HEK293 (cell line): Measurements from ENCODE around the gene SMC6.

Source experiments
- CTCF ChIA-PET: fragments of 350-600 bp; formaldehyde crosslinking; extraction: SDS; loops from one replicate; lab custom pipeline; 2021; ENCODE audit warnings: antibody characterized with exemption; lab: Yijun Ruan, JAX
- POLR2A ChIA-PET: fragments of 300-600 bp; formaldehyde crosslinking; extraction: SDS; loops from one replicate; lab custom pipeline; 2020; ENCODE audit warnings: antibody characterized with exemption, inconsistent platforms; lab: Yijun Ruan, JAX
- H3K27ac ChIP-seq: fragments of 200-500 bp; sonication (Bioruptor generic); 2 replicates; pipeline ENCODE4 v1.5.1; 2014; ENCODE audit warnings: low read depth, low read length, control low read depth, inconsistent platforms; ENCODE audit errors: extremely low read depth
- H3K36me3 ChIP-seq, 2 experiments: fragments of 200-500 bp in 1 of 2; sonication (Bioruptor generic) in 1 of 2; 1 replicate in 1 of 2; 2 replicates in 1 of 2; pipeline ENCODE4 v1.5.1; 2014 to 2017; ENCODE audit warnings: inconsistent platforms in 2 of 2, low read length in 2 of 2; ENCODE audit not compliant: control insufficient read depth in 2 of 2, insufficient read depth in 1 of 2
- H3K4me1 ChIP-seq: fragments of 200-500 bp; sonication (Bioruptor generic); 2 replicates; pipeline ENCODE4 v1.5.1; 2014; ENCODE audit warnings: mild to moderate bottlenecking, low read length, inconsistent platforms; ENCODE audit not compliant: control insufficient read depth, insufficient read depth
- H3K4me3 ChIP-seq: 2 replicates; pipeline ENCODE4 v1.5.1; 2011; ENCODE audit warnings: low read depth, mild to moderate bottlenecking, control low read depth, low read length, moderate library complexity
- H3K9me3 ChIP-seq: fragments of 200-500 bp; sonication (Bioruptor generic); 2 replicates; pipeline ENCODE4 v1.5.1; 2014; ENCODE audit warnings: low read depth, low read length, inconsistent platforms; ENCODE audit not compliant: control insufficient read depth, insufficient read depth
- BCL11B ChIP-seq: fragments of 450-650 bp; formaldehyde crosslinking; IDR thresholded peaks from 2 replicates; pipeline ENCODE4 v1.5.1; 2016; ENCODE audit warnings: low read depth, missing biosample characterization, missing genetic modification characterization
- CTCF ChIP-seq: fragments of 450-650 bp; formaldehyde crosslinking; IDR thresholded peaks from 2 replicates; pipeline ENCODE4 v1.5.1; 2016; ENCODE audit warnings: missing biosample characterization, missing genetic modification characterization
- GLIS1 ChIP-seq: fragments of 450-650 bp; formaldehyde crosslinking; IDR thresholded peaks from 2 replicates; pipeline ENCODE4 v1.5.1; 2016; ENCODE audit warnings: missing biosample characterization, missing genetic modification characterization
- SCRT1 ChIP-seq: fragments of 450-650 bp; formaldehyde crosslinking; IDR thresholded peaks from 2 replicates; pipeline ENCODE4 v1.5.1; 2016; ENCODE audit warnings: missing biosample characterization, missing genetic modification characterization, borderline replicate concordance
- SETDB1 ChIP-seq: IDR thresholded peaks from one replicate; pipeline ENCODE4 v1.6.1; 2017; ENCODE audit warnings: mild to moderate bottlenecking, low read length, moderate library complexity, mixed read lengths; ENCODE audit not compliant: insufficient read length
- SP7 ChIP-seq: fragments of 450-650 bp; formaldehyde crosslinking; IDR thresholded peaks from 2 replicates; pipeline ENCODE4 v1.5.1; 2016; ENCODE audit warnings: missing biosample characterization, missing genetic modification characterization
- ZBTB21 ChIP-seq: fragments of 450-650 bp; formaldehyde crosslinking; IDR thresholded peaks from 2 replicates; pipeline ENCODE4 v1.5.1; 2017; ENCODE audit warnings: missing biosample characterization, missing genetic modification characterization
- ZFHX2 ChIP-seq: fragments of 450-650 bp; formaldehyde crosslinking; conservative IDR thresholded peaks from 2 replicates; pipeline ENCODE4 v1.5.1; 2016; ENCODE audit warnings: missing biosample characterization, missing genetic modification characterization
- ZFP37 ChIP-seq: fragments of 450-650 bp; formaldehyde crosslinking; IDR thresholded peaks from 2 replicates; pipeline ENCODE4 v1.5.1; 2016; ENCODE audit warnings: missing biosample characterization, missing genetic modification characterization
- ZFP69B ChIP-seq: fragments of 450-650 bp; formaldehyde crosslinking; IDR thresholded peaks from 2 replicates; pipeline ENCODE4 v1.5.1; 2016; ENCODE audit warnings: missing biosample characterization, missing genetic modification characterization
- ZNF114 ChIP-seq: fragments of 450-650 bp; formaldehyde crosslinking; IDR thresholded peaks from 2 replicates; pipeline ENCODE4 v1.5.0; 2017; ENCODE audit warnings: missing biosample characterization, missing genetic modification characterization
- ZNF148 ChIP-seq: fragments of 450-650 bp; formaldehyde crosslinking; IDR thresholded peaks from 2 replicates; pipeline ENCODE4 v1.5.0; 2017; ENCODE audit warnings: missing biosample characterization, missing genetic modification characterization, borderline replicate concordance
- ZNF19 ChIP-seq: fragments of 450-650 bp; formaldehyde crosslinking; IDR thresholded peaks from 2 replicates; pipeline ENCODE4; 2016; ENCODE audit warnings: missing biosample characterization, missing genetic modification characterization, low read depth
- ZNF248 ChIP-seq: fragments of 450-650 bp; formaldehyde crosslinking; IDR thresholded peaks from 2 replicates; pipeline ENCODE4 v1.5.1; 2017; ENCODE audit warnings: missing biosample characterization, missing genetic modification characterization
- ZNF560 ChIP-seq: fragments of 450-650 bp; formaldehyde crosslinking; IDR thresholded peaks from 2 replicates; pipeline ENCODE4 v1.5.1; 2017; ENCODE audit warnings: missing biosample characterization, missing genetic modification characterization, borderline replicate concordance
- ZNF571 ChIP-seq: fragments of 450-650 bp; formaldehyde crosslinking; IDR thresholded peaks from 2 replicates; pipeline ENCODE4 v1.5.0; 2017; ENCODE audit warnings: missing biosample characterization, missing genetic modification characterization
- ZNF623 ChIP-seq: fragments of 450-650 bp; formaldehyde crosslinking; IDR thresholded peaks from 2 replicates; pipeline ENCODE4 v1.5.1; 2016; ENCODE audit warnings: missing biosample characterization, missing genetic modification characterization
- ZNF776 ChIP-seq: fragments of 450-650 bp; formaldehyde crosslinking; IDR thresholded peaks from 2 replicates; pipeline ENCODE4 v1.5.0; 2017; ENCODE audit warnings: missing biosample characterization, missing genetic modification characterization, borderline replicate concordance
- ZNF791 ChIP-seq: fragments of 450-650 bp; formaldehyde crosslinking; IDR thresholded peaks from 2 replicates; pipeline ENCODE4 v1.5.1; 2016; ENCODE audit warnings: missing biosample characterization, missing genetic modification characterization
- ZNF830 ChIP-seq: fragments of 450-650 bp; IDR thresholded peaks from 2 replicates; pipeline ENCODE4 v1.5.0; 2018; ENCODE audit warnings: missing biosample characterization, missing genetic modification characterization, low read depth, mild to moderate bottlenecking, moderate library complexity
- ZNF837 ChIP-seq: fragments of 450-650 bp; formaldehyde crosslinking; IDR thresholded peaks from 2 replicates; pipeline ENCODE4 v1.5.1; 2016; ENCODE audit warnings: missing biosample characterization, missing genetic modification characterization
- ZNF843 ChIP-seq: fragments of 450-650 bp; formaldehyde crosslinking; IDR thresholded peaks from 2 replicates; pipeline ENCODE4 v1.5.1; 2016; ENCODE audit warnings: missing biosample characterization, missing genetic modification characterization
- ZXDB ChIP-seq: fragments of 450-650 bp; formaldehyde crosslinking; IDR thresholded peaks from 2 replicates; pipeline ENCODE4 v1.5.1; 2016; ENCODE audit warnings: missing biosample characterization, missing genetic modification characterization

Gene SMC6

GRCh38 chr2:17790536-17790935, 36.9 kb upstream of the SMC6 start:
- ChIA-PET POLR2A (no interaction called here), CTCF (no interaction called here)
- no peaks in the 10 kb centered on the region for H3K4me1 ChIP-seq
- H3K36me3 ChIP-seq, result no peaks in the 10 kb centered on the region
- no peak overlapping the region for H3K4me3 ChIP-seq
- no peak for TF ChIP-seq ZNF830 (tag by site-specific recombination)
- TF ChIP-seq ZNF776, result no peak
- TF ChIP-seq ZNF560, result no peak
- no peak for TF ChIP-seq ZNF623 (tag by site-specific recombination)
- no peak for TF ChIP-seq ZFP37 (tag by site-specific recombination)
- no peak for TF ChIP-seq SCRT1
- no peak for TF ChIP-seq ZNF248 (tag by site-specific recombination)
- no peak for TF ChIP-seq ZFHX2 (tag by site-specific recombination)
- no peak for TF ChIP-seq ZFP69B (tag by site-specific recombination)
- TF ChIP-seq, all 188 proteins: peak for 0
- Histone ChIP-seq H3K9me3 (no peaks in the 10 kb centered on the region), H3K27ac (no peak overlapping the region)

- ChIA-PET CTCF (no interaction called here), POLR2A (no interaction called here)
- Histone ChIP-seq H3K4me1 (no peaks in the 10 kb centered on the region), H3K36me3 (no peaks in the 10 kb centered on the region), H3K27ac (no peak overlapping the region), H3K9me3 (no peaks in the 10 kb centered on the region), H3K4me3 (no peak overlapping the region)
- no peak for TF ChIP-seq ZXDB (tag by site-specific recombination)
- TF ChIP-seq SETDB1, result no peak
- no peak for TF ChIP-seq CTCF (tag by site-specific recombination)
- TF ChIP-seq ZNF19 (tag by site-specific recombination), result no peak
Observed at GRCh38 chr2:17788773-17789172, 35.2 kb upstream of the SMC6 start.

GRCh38 chr2:17786727-17787126, 33.1 kb upstream of the SMC6 start:
- Histone ChIP-seq H3K4me3 (no peak overlapping the region), H3K27ac (no peak overlapping the region), H3K4me1 (no peaks in the 10 kb centered on the region), H3K9me3 (no peaks in the 10 kb centered on the region), H3K36me3 (peaks cover 5 to 12% of the 10 kb centered on the region in 2 experiments; a peak in 2 of 3 replicates)
- TF ChIP-seq BCL11B (tag by site-specific recombination), result no peak
- TF ChIP-seq ZNF791 (tag by site-specific recombination), result no peak
- TF ChIP-seq SP7, result no peak
- no peak for TF ChIP-seq ZNF114 (tag by site-specific recombination)
- no peak for TF ChIP-seq ZNF148 (tag by site-specific recombination)
- no peak for TF ChIP-seq ZNF843 (tag by site-specific recombination)
- no peak for TF ChIP-seq GLIS1 (tag by site-specific recombination)
- TF ChIP-seq ZBTB21 (tag by site-specific recombination), result no peak
- no peak for TF ChIP-seq ZNF837 (tag by site-specific recombination)
- TF ChIP-seq ZNF571, result no peak
- ChIA-PET CTCF (no interaction called here), POLR2A (no interaction called here)
